H9 (cell line): ENCODE results near the gene SRC. TPM values are rescaled to one million over a fixed set of nuclear protein-coding genes. Genes with fewer than 3 reads are reported as not detected.

Experiments
- DNase-seq: peaks from one replicate; pipeline ENCODE4 v3.0.0-alpha.2; 2017
- H2AFZ ChIP-seq: one replicate; pipeline ENCODE4 v1.6.1; 2013; ENCODE audit warnings: mild to moderate bottlenecking, low read length, control low read depth, moderate library complexity
- H2AK5ac ChIP-seq: 2 replicates; pipeline ENCODE4 v1.6.1; 2013; ENCODE audit warnings: low read length, control low read depth, mixed read lengths; ENCODE audit not compliant: insufficient read length
- H2BK120ac ChIP-seq: one replicate; pipeline ENCODE4 v1.6.1; 2013; ENCODE audit warnings: low read depth, mild to moderate bottlenecking, low read length, control low read depth, inconsistent platforms; ENCODE audit not compliant: poor library complexity, severe bottlenecking
- H2BK12ac ChIP-seq: 2 replicates; pipeline ENCODE4 v1.6.1; 2013; ENCODE audit warnings: low read length, control low read depth, mixed read lengths, low read depth; ENCODE audit not compliant: insufficient read length
- H2BK15ac ChIP-seq: 2 replicates; pipeline ENCODE4 v1.6.1; 2013; ENCODE audit warnings: low read depth, low read length, control low read depth
- H2BK20ac ChIP-seq: one replicate; pipeline ENCODE4 v1.6.1; 2013; ENCODE audit warnings: low read depth, mild to moderate bottlenecking, low read length, control low read depth, inconsistent platforms; ENCODE audit not compliant: poor library complexity, severe bottlenecking
- H2BK5ac ChIP-seq: 2 replicates; pipeline ENCODE4 v1.6.1; 2013; ENCODE audit warnings: low read length, control low read depth, mixed read lengths; ENCODE audit not compliant: insufficient read length
- H3K14ac ChIP-seq: 2 replicates; pipeline ENCODE4 v1.6.1; 2013; ENCODE audit warnings: low read length, control low read depth; ENCODE audit not compliant: insufficient read depth
- H3K18ac ChIP-seq: 2 replicates; pipeline ENCODE4 v1.6.1; 2013; ENCODE audit warnings: low read depth, mild to moderate bottlenecking, mixed read lengths, low read length, control low read depth; ENCODE audit not compliant: insufficient read length
- H3K23ac ChIP-seq: 2 replicates; pipeline ENCODE4 v1.6.1; 2013; ENCODE audit warnings: low read length, control low read depth, mixed read lengths, low read depth; ENCODE audit not compliant: insufficient read length
- H3K23me2 ChIP-seq: 2 replicates; pipeline ENCODE4 v1.6.1; 2013; ENCODE audit warnings: low read depth, mild to moderate bottlenecking, mixed read lengths, low read length, control low read depth; ENCODE audit not compliant: insufficient read length, poor library complexity, severe bottlenecking
- H3K27ac ChIP-seq: 2 replicates; pipeline ENCODE4 v1.5.1; 2013; ENCODE audit warnings: low read length, control low read depth, mixed read lengths, low read depth; ENCODE audit not compliant: insufficient read length
- H3K27me3 ChIP-seq: 2 replicates; pipeline ENCODE4 v1.6.1; 2013; ENCODE audit warnings: low read length, control low read depth, inconsistent platforms; ENCODE audit not compliant: insufficient read depth
- H3K4ac ChIP-seq: 2 replicates; pipeline ENCODE4 v1.6.1; 2013; ENCODE audit warnings: low read depth, mild to moderate bottlenecking, control low read depth, inconsistent platforms, low read length, moderate library complexity
- H3K4me1 ChIP-seq: 2 replicates; pipeline ENCODE4 v1.6.1; 2013; ENCODE audit warnings: low read length, control low read depth, inconsistent platforms; ENCODE audit not compliant: insufficient read depth
- H3K4me2 ChIP-seq: 2 replicates; pipeline ENCODE4 v1.6.1; 2013; ENCODE audit warnings: low read length, control low read depth, mixed read lengths; ENCODE audit not compliant: insufficient read length, insufficient read depth
- H3K56ac ChIP-seq: 2 replicates; pipeline ENCODE4 v1.6.1; 2013; ENCODE audit warnings: low read depth, mild to moderate bottlenecking, mixed read lengths, low read length, control low read depth; ENCODE audit not compliant: insufficient read length
- H3K79me1 ChIP-seq: 2 replicates; pipeline ENCODE4 v1.6.1; 2013; ENCODE audit warnings: low read depth, mild to moderate bottlenecking, moderate library complexity, low read length, control low read depth, inconsistent platforms; ENCODE audit not compliant: insufficient read depth, poor library complexity, severe bottlenecking
- H3K79me2 ChIP-seq: 2 replicates; pipeline ENCODE4 v1.6.1; 2013; ENCODE audit warnings: low read length, control low read depth, inconsistent platforms; ENCODE audit not compliant: insufficient read depth
- H3K9ac ChIP-seq: 2 replicates; pipeline ENCODE4 v1.6.1; 2013; ENCODE audit warnings: low read length, control low read depth, mixed read lengths; ENCODE audit not compliant: insufficient read length; ENCODE audit errors: extremely low read depth
- H3K9me3 ChIP-seq: one replicate; pipeline ENCODE4 v1.6.1; 2013; ENCODE audit warnings: low read depth, low read length, inconsistent platforms; ENCODE audit not compliant: control insufficient read depth
- H3T11ph ChIP-seq: one replicate; pipeline ENCODE4 v1.6.1; 2013; ENCODE audit warnings: mild to moderate bottlenecking, low read length, control low read depth, inconsistent platforms
- H4K20me1 ChIP-seq: one replicate; pipeline ENCODE4 v1.6.1; 2013; ENCODE audit not compliant: control insufficient read depth, insufficient read length, insufficient read depth
- H4K5ac ChIP-seq: 2 replicates; pipeline ENCODE4 v1.6.1; 2013; ENCODE audit warnings: low read depth, mild to moderate bottlenecking, mixed read lengths, low read length, control low read depth; ENCODE audit not compliant: insufficient read length
- H4K8ac ChIP-seq: replicated peaks from 2 replicates; pipeline ENCODE4 v1.6.1; 2013; ENCODE audit warnings: low read length, control low read depth, mixed read lengths, low read depth; ENCODE audit not compliant: insufficient read length
- H4K91ac ChIP-seq: 2 replicates; pipeline ENCODE4 v1.6.1; 2013; ENCODE audit warnings: low read depth, mild to moderate bottlenecking, moderate library complexity, mixed read lengths, low read length, control low read depth; ENCODE audit not compliant: insufficient read length
- H3K27ac Mint-ChIP-seq, 3 experiments: 2 replicates in 2 of 3; 3 replicates in 1 of 3; pipeline ENCODE4 v1.8.0; 2020 to 2021; ENCODE audit warnings: mixed read lengths in 3 of 3, mild to moderate bottlenecking in 1 of 3, moderate library complexity in 1 of 3
- H3K27me3 Mint-ChIP-seq: 2 replicates; pipeline ENCODE4 v1.8.0; 2021; ENCODE audit warnings: low read depth, mild to moderate bottlenecking, moderate library complexity, mixed read lengths
- H3K36me3 Mint-ChIP-seq, 3 experiments: 2 replicates in 2 of 3; 3 replicates in 1 of 3; pipeline ENCODE4 v1.8.0; 2020 to 2021; ENCODE audit warnings: low read depth in 3 of 3, mixed read lengths in 3 of 3; ENCODE audit not compliant: insufficient read depth in 1 of 3
- H3K4me1 Mint-ChIP-seq, 2 experiments: 2 replicates each; pipeline ENCODE4 v1.8.0; 2020; ENCODE audit warnings: mixed read lengths in 2 of 2
- H3K4me3 Mint-ChIP-seq, 2 experiments: 2 replicates in 1 of 2; 3 replicates in 1 of 2; pipeline ENCODE4 v1.8.0; 2020 to 2021; ENCODE audit warnings: mild to moderate bottlenecking in 2 of 2, mixed read lengths in 2 of 2, moderate library complexity in 1 of 2
- H3K9me3 Mint-ChIP-seq, 2 experiments: 2 replicates in 1 of 2; 3 replicates in 1 of 2; pipeline ENCODE4 v1.8.0; 2020; ENCODE audit warnings: mild to moderate bottlenecking in 2 of 2, mixed read lengths in 2 of 2, moderate library complexity in 1 of 2
- WGBS: extraction: QIAGEN DNeasy Blood & Tissue Kit; methylation state at CpG from one replicate; pipeline ENCODE4 v1.1.7; 2013; ENCODE audit warnings: missing lambda C conversion rate, low lambda C conversion rate, mixed read lengths; ENCODE audit not compliant: insufficient read length; ENCODE audit errors: extremely low coverage; 5-methylcytosine and 5-hydroxymethylcytosine counted together
- total RNA-seq: library from RNA; stranded (reverse); gene quantifications from 2 replicates; pipeline ENCODE4 v1.2.1, GENCODE V29; 2021
- TF ChIP-seq, protein P1 (sequence below): fragments of 200-600 bp; sonication (generic); conservative IDR thresholded peaks from 3 replicates; pipeline ENCODE4 v1.8.0; 2021; ENCODE audit warnings: antibody characterized with exemption, mild to moderate bottlenecking

The SRC gene
- total RNA-seq, 1 experiment from 2014 or later = 44.5 TPM

GRCh38 chr20:37376324-37376723, 30.4 kb downstream of the SRC start:
- H3K27me3 Mint-ChIP-seq = no peaks in the 10 kb centered on the region
- no peak overlapping the region for H4K5ac ChIP-seq
- H3K27me3 ChIP-seq = no peaks in the 10 kb centered on the region
- no peak overlapping the region for H2BK15ac ChIP-seq
- no peak overlapping the region for H3T11ph ChIP-seq
- peaks cover 0 to 31% (median 5%) of the 10 kb centered on the region in 3 experiments; a peak in 5 of 7 replicates for H3K36me3 Mint-ChIP-seq
- no peaks in the 10 kb centered on the region; the same call in 1 of the 2 replicates for H3K79me2 ChIP-seq
- H3K79me1 ChIP-seq = peaks cover 4% of the 10 kb centered on the region
- no peaks in the 10 kb centered on the region for H3K23me2 ChIP-seq
- H2BK12ac ChIP-seq = no peak overlapping the region
- no peaks in the 10 kb centered on the region for H4K20me1 ChIP-seq
- H2BK5ac ChIP-seq = no peak overlapping the region
- H3K4ac ChIP-seq = no peak overlapping the region
- TF ChIP-seq, protein P1, sequence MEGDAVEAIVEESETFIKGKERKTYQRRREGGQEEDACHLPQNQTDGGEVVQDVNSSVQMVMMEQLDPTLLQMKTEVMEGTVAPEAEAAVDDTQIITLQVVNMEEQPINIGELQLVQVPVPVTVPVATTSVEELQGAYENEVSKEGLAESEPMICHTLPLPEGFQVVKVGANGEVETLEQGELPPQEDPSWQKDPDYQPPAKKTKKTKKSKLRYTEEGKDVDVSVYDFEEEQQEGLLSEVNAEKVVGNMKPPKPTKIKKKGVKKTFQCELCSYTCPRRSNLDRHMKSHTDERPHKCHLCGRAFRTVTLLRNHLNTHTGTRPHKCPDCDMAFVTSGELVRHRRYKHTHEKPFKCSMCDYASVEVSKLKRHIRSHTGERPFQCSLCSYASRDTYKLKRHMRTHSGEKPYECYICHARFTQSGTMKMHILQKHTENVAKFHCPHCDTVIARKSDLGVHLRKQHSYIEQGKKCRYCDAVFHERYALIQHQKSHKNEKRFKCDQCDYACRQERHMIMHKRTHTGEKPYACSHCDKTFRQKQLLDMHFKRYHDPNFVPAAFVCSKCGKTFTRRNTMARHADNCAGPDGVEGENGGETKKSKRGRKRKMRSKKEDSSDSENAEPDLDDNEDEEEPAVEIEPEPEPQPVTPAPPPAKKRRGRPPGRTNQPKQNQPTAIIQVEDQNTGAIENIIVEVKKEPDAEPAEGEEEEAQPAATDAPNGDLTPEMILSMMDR = no peak
- H2BK120ac ChIP-seq = no peak overlapping the region
- H2AFZ ChIP-seq = no peak overlapping the region
- H2BK20ac ChIP-seq = no peak overlapping the region
- peaks cover 11 to 13% of the 10 kb centered on the region in 2 experiments for H3K4me1 Mint-ChIP-seq
- no peak overlapping the region for H3K23ac ChIP-seq
- H3K56ac ChIP-seq = no peak overlapping the region
- H3K4me3 Mint-ChIP-seq = no peak overlapping the region
- H3K14ac ChIP-seq = no peak overlapping the region
- no peak overlapping the region for H3K27ac Mint-ChIP-seq
- no peak for DNase-seq
- H3K4me1 ChIP-seq = no peaks in the 10 kb centered on the region
- H4K8ac ChIP-seq = no peak overlapping the region
- H2AK5ac ChIP-seq = no peak overlapping the region
- H3K9me3 Mint-ChIP-seq = no peaks in the 10 kb centered on the region
- H3K9me3 ChIP-seq = no peaks in the 10 kb centered on the region
- no CpG with 5 or more reads among the region's 4 CpGs for WGBS
- no peak overlapping the region for H3K9ac ChIP-seq
- H3K18ac ChIP-seq = no peak overlapping the region
- H4K91ac ChIP-seq = no peak overlapping the region
- H3K27ac ChIP-seq = no peak overlapping the region
- no peak overlapping the region for H3K4me2 ChIP-seq
